ENCODE measurements around the gene NKG7.

DNA sequence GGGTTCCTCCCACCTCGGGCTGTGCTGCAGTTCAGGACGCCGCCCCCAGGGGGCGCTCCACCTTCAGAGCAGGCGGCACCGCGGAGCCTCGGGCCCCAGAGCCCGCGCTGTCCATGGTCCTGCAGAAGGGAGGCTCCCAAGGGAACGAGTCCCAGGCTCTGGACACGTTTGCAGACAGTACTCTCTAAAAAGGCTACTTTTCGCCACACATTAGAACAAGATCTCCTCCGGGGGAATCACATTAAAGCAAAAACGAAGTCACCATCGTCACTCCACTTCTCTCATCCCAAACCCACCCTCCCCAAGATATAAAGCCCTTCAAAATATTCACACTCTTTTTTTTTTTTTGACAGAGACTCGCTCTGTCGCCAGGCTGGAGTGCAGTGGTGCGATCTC, 49.6 kb upstream of the NKG7 start:
- TF ChIP-seq BRD4 (CRISPR knock-in tag; IDR thresholded peaks at IDR 0.05), result 0 out of 2 replicates have a peak, but pooled peaks have one; percentile 56
- TF ChIP-seq, protein P1, sequence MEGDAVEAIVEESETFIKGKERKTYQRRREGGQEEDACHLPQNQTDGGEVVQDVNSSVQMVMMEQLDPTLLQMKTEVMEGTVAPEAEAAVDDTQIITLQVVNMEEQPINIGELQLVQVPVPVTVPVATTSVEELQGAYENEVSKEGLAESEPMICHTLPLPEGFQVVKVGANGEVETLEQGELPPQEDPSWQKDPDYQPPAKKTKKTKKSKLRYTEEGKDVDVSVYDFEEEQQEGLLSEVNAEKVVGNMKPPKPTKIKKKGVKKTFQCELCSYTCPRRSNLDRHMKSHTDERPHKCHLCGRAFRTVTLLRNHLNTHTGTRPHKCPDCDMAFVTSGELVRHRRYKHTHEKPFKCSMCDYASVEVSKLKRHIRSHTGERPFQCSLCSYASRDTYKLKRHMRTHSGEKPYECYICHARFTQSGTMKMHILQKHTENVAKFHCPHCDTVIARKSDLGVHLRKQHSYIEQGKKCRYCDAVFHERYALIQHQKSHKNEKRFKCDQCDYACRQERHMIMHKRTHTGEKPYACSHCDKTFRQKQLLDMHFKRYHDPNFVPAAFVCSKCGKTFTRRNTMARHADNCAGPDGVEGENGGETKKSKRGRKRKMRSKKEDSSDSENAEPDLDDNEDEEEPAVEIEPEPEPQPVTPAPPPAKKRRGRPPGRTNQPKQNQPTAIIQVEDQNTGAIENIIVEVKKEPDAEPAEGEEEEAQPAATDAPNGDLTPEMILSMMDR (CRISPR knock-in tag; IDR thresholded peaks at IDR 0.05), result peak; percentile 96

All from HepG2 (cell line).